LoVo (cell line): ENCODE measurements around the gene COPS3.
"Not testable (repeated sequence)": the region's sequence is repeated elsewhere in the genome, so short reads cannot be mapped to it uniquely, and the experiment has no call there.

ENCODE experiments used
- DNase-seq: peaks from one replicate; pipeline ENCODE4 v3.0.0-alpha.2; 2016; ENCODE audit warnings: low spot score

COPS3 gene

DNA sequence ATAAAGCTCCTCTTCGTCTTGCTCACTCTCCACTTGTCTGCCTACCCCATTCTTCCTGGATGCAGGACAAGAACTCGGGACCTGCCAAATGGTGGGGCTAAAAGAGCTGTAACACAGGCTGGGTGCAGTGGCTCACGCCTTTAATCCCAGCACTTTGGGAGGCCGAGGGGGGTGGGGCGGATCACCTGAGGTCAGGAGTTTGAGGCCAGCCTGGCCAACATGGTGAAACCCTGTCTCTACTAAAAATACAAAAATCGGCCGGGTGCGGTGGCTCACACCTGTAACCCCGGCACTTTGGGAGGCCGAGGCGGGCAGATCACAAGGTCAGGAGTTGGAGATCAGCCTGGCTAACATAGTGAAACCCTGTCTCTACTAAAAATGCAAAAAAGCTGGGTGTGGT, 20.6 kb upstream of the COPS3 start:
- not testable (repeated sequence) for DNase-seq

DNA sequence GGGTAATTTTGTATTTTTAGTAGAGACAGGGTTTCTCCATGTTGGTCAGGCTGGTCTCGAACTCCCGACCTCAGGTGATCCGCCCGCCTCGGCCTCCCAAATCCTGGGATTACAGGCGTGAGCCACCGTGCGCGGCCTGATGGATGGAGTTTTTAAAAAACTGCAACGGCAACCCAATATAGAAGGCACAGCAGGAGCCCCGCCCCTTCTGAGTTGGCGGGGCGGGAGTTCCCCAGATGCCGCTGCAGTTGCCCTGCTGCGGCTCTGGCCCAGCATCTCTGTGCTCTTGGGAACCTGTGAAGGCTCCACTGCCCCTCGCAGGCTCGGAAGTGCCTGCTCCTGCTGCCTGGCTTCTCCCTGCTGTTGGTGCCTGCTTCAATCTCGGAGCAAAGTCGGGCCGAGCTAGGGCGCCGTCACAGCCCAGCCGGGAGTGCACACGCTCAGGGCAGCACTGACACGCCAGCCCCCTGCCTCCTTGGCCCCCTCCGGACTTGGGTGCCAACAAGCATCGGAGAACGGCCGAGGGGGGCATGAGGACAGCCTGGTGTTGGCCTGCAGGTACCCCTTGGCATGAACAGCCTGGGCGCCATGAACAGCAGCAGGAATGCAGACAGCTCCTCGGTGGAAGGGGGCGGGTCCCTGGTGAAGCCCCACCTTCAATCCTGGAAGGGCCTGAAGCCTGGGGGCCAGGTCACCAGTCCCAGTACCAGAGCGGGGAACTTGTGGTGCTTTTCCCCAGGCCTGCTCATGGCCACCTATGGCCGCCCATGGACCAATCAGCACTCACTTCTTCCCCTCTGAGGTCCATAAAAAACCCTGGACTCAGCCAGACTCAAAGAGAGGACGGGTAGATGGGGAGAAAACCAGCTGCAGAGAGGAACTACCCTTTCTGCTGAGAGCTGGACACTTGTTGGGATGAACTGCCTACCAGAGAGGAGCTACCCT, 19.9 kb upstream of the COPS3 start:
- DNase-seq: no peak

DNA sequence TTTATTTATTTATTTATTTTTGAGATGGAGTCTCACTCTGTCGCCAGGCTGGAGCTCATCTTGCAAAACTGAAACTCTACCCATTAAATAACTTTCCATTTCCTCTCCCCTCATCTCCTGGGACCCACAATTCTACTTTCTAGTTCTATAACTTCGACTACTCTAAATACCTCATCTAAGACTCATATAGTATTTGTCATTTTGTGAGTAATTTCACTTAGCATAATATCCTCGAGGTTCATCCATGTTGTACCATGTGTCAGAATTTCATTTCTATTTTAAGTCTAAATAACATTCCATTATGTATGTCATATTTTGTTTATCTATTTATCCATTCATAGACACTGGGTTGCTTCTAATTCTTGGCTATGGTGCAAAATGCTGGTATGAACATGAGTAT, 17.1 kb upstream of the COPS3 start:
- no peak for DNase-seq

DNA sequence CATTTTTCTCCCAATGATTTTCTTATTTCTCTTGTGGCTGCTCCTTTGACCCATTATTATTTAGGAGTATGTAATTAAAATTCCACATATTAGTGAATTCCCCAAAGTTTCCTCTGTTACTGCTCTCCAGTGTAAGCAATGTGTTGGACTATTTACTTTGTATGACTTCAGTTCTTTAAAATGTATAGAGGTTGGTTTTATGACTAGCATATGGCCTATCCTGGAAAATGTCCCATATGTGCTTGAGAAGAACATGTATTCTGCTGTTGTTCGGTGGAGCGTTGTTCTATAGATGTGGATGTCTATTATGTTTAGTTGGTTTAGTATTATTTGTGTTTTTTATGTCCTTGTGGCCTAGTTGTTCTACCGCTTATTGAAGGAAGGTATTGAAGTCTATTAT, 16.2 kb upstream of the COPS3 start:
- no peak for DNase-seq

DNA sequence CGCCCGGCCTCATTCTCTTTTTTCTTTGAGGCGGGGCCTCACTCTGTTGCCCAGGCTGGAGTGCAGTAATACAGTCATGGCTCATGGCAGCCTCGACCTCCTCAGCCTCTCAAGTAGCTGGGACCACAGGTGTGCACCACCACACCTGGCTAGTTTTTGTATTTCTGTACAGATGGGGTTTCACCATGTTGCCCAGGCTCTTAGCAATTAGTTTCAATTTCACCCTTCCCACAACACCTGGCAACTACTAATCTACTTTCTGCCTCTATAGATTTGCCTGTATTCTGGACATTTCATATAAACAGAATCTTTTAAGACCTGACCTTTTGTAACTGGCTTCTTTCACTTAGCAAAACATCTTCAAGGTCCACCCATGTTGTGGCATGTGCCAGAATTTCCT, 14.1 kb upstream of the COPS3 start:
- DNase-seq: no peak

DNA sequence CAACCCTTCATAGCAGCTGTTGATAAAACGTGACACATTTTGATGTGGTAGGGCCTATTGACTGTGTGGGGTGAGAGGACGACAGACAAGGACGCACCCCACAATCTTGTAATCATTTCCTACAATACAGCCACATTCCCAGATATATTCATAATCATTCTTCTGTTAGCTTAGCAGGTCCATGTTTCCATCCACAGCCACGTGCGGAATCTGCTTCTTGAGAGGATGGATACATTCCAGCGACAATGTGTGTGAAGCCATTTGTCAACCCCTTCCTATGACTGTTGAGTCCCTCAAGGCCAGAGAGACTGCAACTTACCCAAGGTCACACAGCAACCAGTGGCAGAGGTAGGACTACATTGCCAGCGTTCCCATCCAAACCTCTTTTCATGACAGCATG, 8.7 kb upstream of the COPS3 start:
- no peak for DNase-seq

DNA sequence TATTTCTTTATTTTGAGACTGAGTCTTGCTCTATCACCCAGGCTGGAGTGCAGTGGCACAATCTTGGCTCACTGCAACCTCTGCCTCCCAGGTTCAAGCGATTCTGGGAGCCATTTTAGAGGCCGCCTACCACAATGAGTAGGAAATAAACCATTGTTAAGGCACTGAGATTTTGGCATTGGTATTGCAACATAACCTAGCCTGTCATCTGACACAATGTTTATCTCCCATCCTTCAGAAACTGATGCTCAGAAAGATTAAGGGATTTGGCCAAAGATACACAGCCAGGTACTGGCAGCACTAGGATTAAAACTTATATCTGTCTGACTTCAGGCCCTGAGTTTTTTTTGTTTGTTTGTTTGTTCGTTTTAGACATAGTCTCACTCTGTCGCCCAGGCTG, 8.0 kb upstream of the COPS3 start:
- no peak for DNase-seq

DNA sequence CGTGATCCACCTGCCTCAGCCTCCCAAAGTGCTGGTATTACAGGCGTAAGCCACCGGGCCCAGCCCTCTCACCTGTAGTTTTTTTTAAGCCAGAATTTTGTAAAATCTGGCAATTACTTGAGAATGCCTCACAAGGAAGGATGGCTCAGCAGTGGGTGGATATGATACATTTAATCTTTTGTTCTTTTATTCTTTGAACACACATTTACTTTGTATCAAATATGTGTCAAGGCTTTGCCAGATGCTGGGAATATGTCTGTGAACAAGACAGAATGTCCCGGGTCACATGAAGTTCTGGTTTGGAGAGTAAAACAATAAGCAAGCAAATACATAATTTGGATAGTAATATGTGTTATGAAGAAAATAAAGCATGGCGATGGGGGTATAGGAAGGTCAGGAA, 4.9 kb upstream of the COPS3 start:
- no peak for DNase-seq

DNA sequence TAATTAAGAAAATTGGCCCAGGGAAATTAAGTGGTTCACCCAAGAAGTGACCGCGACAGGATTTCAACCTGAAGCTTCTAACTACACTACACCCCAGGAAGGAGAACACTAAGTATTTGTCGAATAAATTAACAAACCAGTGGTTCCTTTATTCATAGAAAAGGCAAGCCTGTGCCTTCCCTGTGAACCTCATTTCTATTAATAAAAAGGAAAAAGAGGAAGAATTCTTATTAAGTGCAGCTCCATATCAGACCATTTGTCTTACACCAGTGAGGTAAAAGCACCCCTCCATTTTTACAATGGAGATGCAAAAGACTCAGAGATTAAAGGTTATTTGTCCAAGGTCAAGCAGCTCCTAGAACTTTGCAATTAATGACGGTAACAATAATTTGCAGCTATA, 1.7 kb downstream of the COPS3 start:
- DNase-seq: no peak

DNA sequence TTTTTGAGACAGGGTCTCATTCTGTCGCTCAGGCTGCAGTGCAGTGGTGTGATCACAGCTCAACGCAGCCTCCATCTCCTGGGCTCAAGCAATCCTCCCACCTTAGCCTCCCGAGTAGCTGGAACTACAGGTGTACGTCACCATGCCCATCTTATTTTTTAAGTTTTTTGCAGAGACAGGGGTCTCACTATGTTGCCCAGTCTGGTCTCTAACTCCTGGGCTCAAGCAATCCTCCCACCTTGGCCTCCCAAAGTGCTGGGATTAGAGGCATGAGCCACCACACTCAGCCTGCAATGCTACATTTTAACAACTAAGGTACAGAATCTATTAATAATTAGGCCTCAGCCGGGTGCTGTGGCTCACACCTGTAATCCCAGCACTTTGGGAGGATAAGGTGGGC, 3.6 kb downstream of the COPS3 start:
- not testable (repeated sequence) for DNase-seq

DNA sequence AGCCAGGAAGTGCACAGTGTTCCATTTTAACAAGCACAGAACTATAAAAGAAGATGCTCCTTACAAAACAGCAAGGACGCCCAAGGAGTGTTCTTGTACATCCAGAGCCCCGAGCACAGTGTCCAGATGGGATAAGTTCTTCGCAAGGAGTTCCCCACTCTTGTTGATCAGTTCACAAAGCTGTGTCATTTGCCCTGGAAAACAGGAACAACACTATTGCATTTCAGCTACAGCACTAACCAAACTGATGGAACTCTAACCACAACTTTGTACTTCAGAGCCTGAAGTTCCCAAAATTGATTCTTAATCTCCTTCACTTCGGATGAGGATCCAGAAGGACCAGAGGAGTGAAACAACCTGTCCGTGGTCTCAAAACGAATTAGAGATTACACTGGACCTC, 5.1 kb downstream of the COPS3 start:
- no peak for DNase-seq

DNA sequence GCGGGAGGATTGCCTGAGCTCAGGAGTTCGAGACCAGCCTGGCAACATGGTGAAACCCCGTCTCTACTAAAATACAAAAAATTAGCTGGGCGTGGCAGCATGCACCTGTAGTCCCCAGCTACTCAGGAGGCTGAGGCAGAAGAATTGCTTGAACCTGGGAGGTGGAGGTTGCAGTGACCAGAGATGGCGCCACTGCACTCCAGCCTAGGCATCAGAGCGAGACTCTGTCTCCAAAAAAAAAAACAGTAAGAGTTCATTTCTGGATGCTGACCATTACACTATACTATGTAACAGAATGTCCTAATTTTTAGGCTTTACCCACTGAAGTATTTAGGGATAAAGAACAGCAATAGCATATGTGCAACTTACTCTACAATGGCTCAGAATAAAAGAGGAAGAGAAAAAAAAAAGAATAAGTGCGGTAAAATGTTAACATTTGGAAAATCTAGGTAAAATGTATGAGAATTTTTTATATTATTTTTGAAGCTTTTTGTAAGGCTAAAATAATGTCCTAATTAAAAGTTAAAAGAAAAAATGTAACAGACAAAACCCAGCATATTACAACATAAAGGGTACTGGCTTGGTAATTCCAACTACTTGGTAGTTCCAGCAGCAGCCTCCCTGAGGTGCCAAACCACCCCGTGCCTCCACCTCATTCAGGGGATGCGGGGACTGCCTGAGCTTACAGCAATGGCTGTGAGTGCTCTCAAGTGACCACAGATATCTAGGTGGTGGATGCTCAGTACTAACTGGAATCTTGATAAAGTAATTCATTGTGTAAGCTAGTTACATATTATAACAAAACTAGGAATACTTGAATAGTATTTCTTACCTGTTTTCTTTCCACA, 10.9 kb downstream of the COPS3 start:
- no peak for DNase-seq

DNA sequence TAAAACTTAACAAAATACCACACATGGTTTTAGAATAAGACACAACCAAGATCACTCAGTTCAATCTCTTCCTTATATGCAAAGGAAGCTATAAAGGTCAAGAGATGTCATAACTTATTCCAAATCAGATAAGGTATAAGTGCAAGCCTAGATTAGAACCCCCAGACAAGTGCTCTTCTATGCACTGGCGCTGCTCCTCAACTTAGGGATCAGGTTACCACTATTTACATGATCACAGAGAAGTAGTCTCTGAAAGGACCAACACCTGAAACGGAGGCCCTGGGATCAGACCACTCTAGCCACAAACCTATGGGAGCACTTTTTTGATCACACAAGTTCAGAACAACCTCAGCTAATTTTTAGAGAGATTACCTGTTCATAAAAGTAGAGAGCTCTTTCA, 16.6 kb downstream of the COPS3 start:
- DNase-seq: no peak

DNA sequence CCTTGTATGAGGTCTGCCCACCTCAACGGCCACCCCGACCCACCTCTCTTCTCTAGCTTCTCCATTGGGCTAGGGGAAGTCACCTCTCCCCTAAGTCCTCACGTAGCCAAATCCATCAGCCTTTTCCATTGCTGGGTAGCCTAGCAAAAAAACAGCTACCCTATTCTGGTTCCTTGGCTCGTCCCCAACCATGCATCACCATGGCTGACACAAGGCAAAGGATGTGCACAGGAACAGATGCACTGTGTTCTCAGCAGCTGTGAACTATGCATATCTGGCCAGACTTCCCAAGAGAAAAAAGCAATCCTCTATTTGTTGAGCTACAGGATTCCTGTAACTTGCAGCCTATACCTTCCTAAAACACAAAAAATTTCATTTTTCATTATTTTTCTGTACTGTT, 22.0 kb downstream of the COPS3 start:
- no peak for DNase-seq

DNA sequence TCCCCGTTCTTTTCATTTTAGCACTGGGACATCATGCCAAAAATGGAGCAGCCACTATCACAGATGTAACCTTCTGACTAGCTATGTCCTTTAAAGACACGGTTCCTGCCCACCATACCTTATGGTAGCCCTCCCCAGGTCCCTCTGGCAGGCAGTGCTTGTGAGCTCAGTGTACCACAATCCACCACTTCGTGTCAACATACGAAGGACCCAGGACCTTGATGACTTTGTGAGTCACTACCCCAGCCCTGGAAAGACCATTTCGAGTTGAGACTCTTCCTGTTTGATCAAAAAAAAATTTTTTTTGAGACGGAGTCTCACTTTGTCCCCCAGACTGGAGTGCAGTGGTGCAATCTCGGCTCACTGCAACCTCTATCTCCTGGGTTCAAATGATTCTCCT, 23.0 kb downstream of the COPS3 start:
- no peak for DNase-seq

DNA sequence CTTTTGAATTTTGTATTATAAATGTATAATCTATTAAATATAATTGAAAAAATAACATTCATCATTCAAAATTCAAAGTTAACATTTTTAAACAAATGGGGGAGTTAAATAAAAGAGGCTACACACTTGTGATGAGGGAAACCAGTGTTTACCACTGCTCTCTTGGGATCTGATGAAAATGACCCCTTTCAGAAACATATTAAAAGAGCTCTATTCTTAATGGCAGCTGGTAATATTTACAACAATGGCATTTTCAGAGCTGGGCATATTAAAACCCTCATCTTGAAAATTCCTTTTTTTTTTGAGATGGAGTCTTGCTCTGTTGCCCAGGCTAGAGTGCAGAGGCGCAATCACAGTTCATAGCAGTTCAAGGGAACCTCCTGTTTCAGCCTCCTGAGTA, 24.7 kb downstream of the COPS3 start:
- DNase-seq: no peak

DNA sequence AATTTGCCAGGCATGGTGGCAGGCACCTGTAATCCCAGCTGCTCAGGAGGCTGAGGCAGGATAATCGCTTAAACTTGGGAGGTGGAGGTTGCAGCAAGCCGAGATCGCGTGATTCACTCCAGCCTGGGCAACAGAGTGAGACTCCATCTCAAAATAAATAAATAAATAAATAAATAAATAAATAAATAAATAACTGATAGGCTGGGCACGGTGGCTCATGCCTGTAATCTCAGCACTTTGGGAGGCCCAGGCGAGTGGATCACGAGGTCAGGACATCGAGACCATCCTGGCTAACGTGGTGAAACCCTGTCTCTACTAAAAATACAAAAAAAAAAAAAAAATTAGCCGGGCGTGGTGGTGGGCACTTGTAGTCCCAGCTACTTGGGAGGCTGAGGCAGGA, 25.4 kb downstream of the COPS3 start:
- not testable (repeated sequence) for DNase-seq

DNA sequence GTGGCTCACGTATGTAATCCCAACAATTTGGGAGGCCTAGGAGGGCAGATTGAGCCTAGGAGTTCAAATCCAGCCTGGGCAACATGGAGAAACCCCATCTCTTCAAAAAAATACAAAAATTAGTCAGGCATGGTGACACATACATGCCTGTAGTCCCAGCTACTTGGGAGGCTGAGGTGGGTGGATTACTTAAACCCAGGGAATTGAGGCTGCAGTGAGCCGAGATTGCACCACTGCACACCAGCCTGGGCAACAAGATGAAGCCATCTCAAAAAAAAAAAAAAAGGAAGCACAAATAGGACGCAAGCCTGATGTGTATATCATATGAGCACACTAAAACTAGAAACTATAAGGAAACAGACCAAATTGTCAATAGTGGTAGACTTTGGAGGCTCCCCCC, 27.0 kb downstream of the COPS3 start:
- DNase-seq: no peak

DNA sequence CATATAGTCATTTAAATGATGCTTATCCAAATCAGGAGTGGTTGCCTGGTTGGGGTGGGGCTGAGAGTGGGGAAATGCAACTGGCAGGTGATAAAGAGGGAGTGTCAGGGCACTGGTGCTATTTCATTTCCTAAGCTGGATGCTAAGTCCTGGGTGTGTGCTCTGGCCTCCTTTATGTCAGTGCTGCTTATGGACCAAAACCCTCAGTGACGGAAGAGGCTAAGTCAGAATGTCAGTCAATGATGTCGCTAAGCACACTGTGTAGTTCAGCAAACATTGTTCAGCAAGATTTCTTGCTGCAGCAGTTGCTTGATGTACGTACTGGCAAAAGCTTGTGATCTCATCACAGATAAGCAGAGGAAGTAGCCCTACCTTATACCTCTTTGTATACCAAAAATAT, 27.6 kb downstream of the COPS3 start:
- no peak for DNase-seq

DNA sequence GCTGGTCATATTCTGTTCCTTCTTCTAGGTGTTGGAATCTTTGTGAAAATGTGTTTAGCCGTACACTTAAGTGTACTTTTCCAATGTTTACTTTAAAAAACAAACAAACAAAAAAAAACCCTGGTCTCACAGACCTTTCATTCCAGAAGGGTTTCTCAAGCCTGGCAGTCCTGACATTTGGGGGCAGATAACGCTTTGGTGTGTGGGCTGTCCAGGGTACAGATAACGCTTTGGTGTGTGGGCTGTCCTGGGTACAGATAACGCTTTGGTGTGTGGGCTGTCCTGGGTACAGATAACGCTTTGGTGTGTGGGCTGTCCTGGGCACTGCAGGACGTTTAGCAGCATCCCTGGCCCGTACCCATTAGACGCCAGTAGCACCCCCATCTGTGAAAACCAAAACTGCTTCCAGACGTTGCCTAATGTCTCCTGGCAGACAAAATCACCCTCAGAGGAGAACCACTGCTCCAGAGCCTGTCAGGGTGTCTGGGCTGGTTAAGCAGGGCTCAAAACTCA, 28.8 kb downstream of the COPS3 start:
- no peak for DNase-seq

DNA sequence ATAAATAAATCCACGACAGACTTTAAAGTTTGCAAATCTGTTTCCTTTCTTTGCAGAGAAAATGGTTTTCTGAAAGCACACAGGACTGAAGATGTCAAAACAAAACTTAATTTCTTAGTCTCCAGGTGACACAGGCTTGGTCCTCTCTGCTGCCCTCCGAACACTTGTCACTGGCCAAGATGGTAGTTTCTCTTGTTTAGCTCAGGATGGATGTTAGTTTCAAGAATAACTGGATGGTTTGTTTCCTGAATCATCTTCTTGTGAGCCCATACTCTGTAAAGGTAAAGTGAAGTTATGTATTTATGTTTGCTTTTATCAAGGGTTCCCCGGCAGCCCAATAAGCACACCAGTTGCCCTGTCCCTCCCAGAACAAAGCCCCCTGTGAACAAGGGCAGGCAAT, 34.2 kb downstream of the COPS3 start:
- DNase-seq: no peak

DNA sequence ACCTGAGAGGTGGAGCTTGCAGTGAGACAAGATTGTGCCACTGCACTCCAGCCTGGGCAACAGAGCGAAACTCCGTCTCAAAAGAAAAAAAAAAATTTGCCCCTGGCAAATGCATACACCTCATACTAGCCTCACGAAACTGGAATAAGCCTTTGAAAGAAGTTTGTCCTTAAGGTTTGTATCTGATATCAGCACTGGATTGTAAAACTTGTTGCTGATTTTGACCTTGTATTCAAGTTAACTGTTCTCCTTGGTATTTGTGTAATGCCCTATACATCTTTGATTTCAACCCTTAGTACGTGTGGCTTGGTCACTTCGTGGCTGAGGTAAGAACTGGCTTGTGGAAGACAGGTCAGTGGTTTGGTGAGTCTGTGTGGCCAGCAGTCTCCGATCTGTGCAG, 37.9 kb downstream of the COPS3 start:
- DNase-seq: no peak

DNA sequence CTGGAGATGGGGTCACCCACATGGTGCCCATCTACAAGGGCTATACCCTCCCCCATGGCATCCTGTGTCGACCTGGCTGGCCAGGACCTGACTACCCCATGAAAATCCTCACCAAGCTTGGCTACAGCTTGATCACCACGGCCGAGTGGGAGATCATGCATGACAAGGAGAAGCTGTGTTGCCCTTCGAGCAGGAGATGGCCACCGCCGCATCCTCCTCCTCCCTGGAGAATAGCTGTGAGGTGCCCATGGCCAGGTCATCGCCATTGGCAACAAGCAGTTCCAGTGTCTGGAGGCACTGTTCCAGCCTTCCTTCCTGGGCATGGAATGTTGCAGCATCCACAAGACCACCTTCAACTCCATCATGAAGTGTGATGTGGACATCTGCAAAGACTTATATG, 38.8 kb downstream of the COPS3 start:
- no peak for DNase-seq
